ENCODE measurements around the gene VWA5B1. TPM values are rescaled to one million over a fixed set of nuclear protein-coding genes. Genes with fewer than 3 reads are reported as not detected.

Gene VWA5B1
- total and polyA plus RNA-seq, 2 experiments from 2014 or later = 0.16 to 1.0 TPM

DNA sequence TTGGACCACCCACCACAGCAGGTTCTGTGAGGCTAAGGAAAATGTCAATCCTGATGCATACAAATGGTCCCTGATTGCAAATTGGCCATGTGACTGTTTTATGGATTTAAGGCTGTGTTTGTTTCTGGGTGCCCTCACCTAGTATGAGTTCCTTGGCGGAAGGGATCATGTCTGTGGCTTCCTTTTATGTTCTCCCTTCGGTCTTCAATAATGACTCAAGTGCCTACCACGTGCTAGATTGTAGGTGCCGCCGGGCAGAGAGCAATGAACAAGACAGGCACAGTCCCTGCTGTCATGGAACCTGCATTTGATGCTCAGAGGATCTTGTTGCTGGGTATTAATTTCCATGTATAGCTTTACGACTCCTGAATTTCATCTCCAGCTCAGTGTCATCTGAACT lies 9.8 kb upstream of the VWA5B1 start:
- Histone ChIP-seq H3K9me2 (ENCODE audit: insufficient read depth) (peaks cover 3% of the 10 kb centered on the region; the same call in 1 of the 2 replicates), H3K4me3 (no peak overlapping the region), H4K20me1 (replicated peaks; ENCODE audit: insufficient read depth) (no peaks in the 10 kb centered on the region), H3K36me3 (ENCODE audit: insufficient read depth) (no peaks in the 10 kb centered on the region), H3K79me2 (replicated peaks; ENCODE audit: insufficient read depth) (no peaks in the 10 kb centered on the region), H3F3A (replicated peaks; ENCODE audit: low read depth) (no peaks in the 10 kb centered on the region), H3K4me2 (no peak overlapping the region), H3K4me1 (ENCODE audit: insufficient read depth) (peaks cover 14% of the 10 kb centered on the region), H3K27me3 (ENCODE audit: insufficient read depth) (no peaks in the 10 kb centered on the region), H2AFZ (no peak overlapping the region), H3K27ac (ENCODE audit: low read depth) (no peak overlapping the region)
- peaks cover 11% of the 10 kb centered on the region for H3K9me3 Mint-ChIP-seq
- no peak overlapping the region for H3K27ac Mint-ChIP-seq
- no peak overlapping the region for H3K4me3 Mint-ChIP-seq
- TF ChIP-seq ZNF462 (CRISPR knock-in tag; IDR thresholded peaks at IDR 0.05) (no peak), EZH2phosphoT487 (IDR thresholded peaks at IDR 0.05; ENCODE audit: unreplicated experiment) (no peak)
- ATAC-seq (no peak), DNase-seq (ENCODE audit: low spot score) (no peak)
- peaks cover 3% of the 10 kb centered on the region; the same call in 1 of the 3 replicates for H3K36me3 Mint-ChIP-seq (ENCODE audit: low read depth)
- H3K4me1 Mint-ChIP-seq = peaks cover 34% of the 10 kb centered on the region
- peaks cover 13% of the 10 kb centered on the region for H3K27me3 Mint-ChIP-seq (ENCODE audit: insufficient read depth, low read depth, poor library complexity)

GRCh38 chr1:20281801-20282200 lies 8.9 kb upstream of the VWA5B1 start:
- peaks cover 12% of the 10 kb centered on the region for H3K27me3 Mint-ChIP-seq (ENCODE audit: insufficient read depth, low read depth, poor library complexity)
- DNase-seq (ENCODE audit: low spot score) (no peak), ATAC-seq (no peak)
- H3F3A ChIP-seq (replicated peaks; ENCODE audit: low read depth) = no peaks in the 10 kb centered on the region
- H3K9me3 Mint-ChIP-seq = peaks cover 11% of the 10 kb centered on the region
- H4K20me1 ChIP-seq (replicated peaks; ENCODE audit: insufficient read depth) = no peaks in the 10 kb centered on the region
- H3K27ac ChIP-seq (ENCODE audit: low read depth) = no peak overlapping the region
- peaks cover 3% of the 10 kb centered on the region; the same call in 1 of the 2 replicates for H3K9me2 ChIP-seq (ENCODE audit: insufficient read depth)
- no peak overlapping the region for H3K27ac Mint-ChIP-seq
- no peak overlapping the region for H3K4me3 ChIP-seq
- H2AFZ ChIP-seq = no peak overlapping the region
- H3K27me3 ChIP-seq (ENCODE audit: insufficient read depth) = no peaks in the 10 kb centered on the region
- H3K36me3 Mint-ChIP-seq (ENCODE audit: low read depth) = peaks cover 3% of the 10 kb centered on the region; the same call in 1 of the 3 replicates
- peaks cover 34% of the 10 kb centered on the region for H3K4me1 Mint-ChIP-seq
- H3K4me2 ChIP-seq = no peak overlapping the region
- H3K79me2 ChIP-seq (replicated peaks; ENCODE audit: insufficient read depth) = no peaks in the 10 kb centered on the region
- no peak overlapping the region for H3K4me3 Mint-ChIP-seq
- peaks cover 14% of the 10 kb centered on the region for H3K4me1 ChIP-seq (ENCODE audit: insufficient read depth)
- TF ChIP-seq ZNF114 (CRISPR knock-in tag; IDR thresholded peaks at IDR 0.05) (no peak), EZH2 (IDR thresholded peaks at IDR 0.05; ENCODE audit: low read depth, unreplicated experiment) (no peak), POLR2AphosphoS5 (IDR thresholded peaks at IDR 0.05; ENCODE audit: low read depth) (no peak), CREB1 (CRISPR knock-in tag; IDR thresholded peaks at IDR 0.05; ENCODE audit: low read depth) (no peak)
- TF ChIP-seq, protein P1, sequence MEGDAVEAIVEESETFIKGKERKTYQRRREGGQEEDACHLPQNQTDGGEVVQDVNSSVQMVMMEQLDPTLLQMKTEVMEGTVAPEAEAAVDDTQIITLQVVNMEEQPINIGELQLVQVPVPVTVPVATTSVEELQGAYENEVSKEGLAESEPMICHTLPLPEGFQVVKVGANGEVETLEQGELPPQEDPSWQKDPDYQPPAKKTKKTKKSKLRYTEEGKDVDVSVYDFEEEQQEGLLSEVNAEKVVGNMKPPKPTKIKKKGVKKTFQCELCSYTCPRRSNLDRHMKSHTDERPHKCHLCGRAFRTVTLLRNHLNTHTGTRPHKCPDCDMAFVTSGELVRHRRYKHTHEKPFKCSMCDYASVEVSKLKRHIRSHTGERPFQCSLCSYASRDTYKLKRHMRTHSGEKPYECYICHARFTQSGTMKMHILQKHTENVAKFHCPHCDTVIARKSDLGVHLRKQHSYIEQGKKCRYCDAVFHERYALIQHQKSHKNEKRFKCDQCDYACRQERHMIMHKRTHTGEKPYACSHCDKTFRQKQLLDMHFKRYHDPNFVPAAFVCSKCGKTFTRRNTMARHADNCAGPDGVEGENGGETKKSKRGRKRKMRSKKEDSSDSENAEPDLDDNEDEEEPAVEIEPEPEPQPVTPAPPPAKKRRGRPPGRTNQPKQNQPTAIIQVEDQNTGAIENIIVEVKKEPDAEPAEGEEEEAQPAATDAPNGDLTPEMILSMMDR (conservative IDR thresholded peaks at IDR 0.05; ENCODE audit: low read depth in 2 of 2) = no peak
- H3K36me3 ChIP-seq (ENCODE audit: insufficient read depth) = no peaks in the 10 kb centered on the region

Measured in GM23338 (cell line).